Left cardiac atrium (tissue), 4 donors: ENCODE data around the gene HTN3. TPM values are rescaled to one million over a fixed set of nuclear protein-coding genes. Genes with fewer than 3 reads are reported as not detected.
"Not testable (repeated sequence)": the region's sequence is repeated elsewhere in the genome, so short reads cannot be mapped to it uniquely, and the experiment has no call there.

Experiments
- ATAC-seq, 2 donors: fragments of 200-7000 bp; cut with Tn5 transposase; one replicate each; pipeline ENCODE4 v1.9.1; 2020; ENCODE audit warnings: mild to moderate bottlenecking in 2 of 2, moderate library complexity in 2 of 2
- DNase-seq: peaks from one replicate; pipeline ENCODE4 v3.0.0-alpha.2; 2020
- intact Hi-C, 2 donors: fragments of 100-400 bp; cut with DNase I; formaldehyde crosslinking; loops; one replicate each; pipeline versions ENCODE4 v1.14.1 to v1.15.1; 2022 to 2023
- long read RNA-seq: library from polyadenylated mRNA; unstranded; transcript quantifications from one replicate; pipeline ENCODE4 v2.0.0, GENCODE V29; 2021
- total RNA-seq, 2 donors: library from RNA; stranded (reverse); fragmentation: NEBNext Ultra II Directional; extraction: Animal tissue kit (Norgen Biotek cat#: 25700); gene quantifications; one replicate each; pipeline ENCODE4 v1.2.1, GENCODE V29; 2021
- donor health status: DM: no; HTN: yes; CAD: no.
- donor health status: DM: no; HTN: yes; CAD: no; lungs with severe emphysema.
- donor health status: DM: yes; HTN: yes; CAD: no.
- donor health status: Dilated cardiomyopathy.

Gene HTN3
- not detected for total RNA-seq
- long read RNA-seq, result 0 reads

DNA sequence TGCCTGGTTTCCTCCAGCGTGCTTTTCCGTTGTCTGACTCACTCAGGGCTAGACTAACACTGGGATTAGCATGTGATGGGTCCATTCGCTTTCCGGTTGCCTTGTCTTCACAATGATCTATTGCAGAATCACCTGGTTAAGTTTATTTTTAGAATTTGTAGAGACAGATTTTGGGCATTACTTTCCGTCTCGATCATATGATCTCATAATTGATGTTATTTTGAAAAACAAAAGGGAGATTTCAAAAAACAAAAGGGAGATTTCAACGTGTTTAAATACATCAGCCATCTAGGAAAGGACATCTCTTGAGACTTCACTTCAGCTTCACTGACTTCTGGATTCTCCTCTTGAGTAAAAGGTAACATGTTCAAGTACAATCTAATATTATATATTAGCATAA lies at the start of gene HTN3:
Gene HTN3 (plus strand): TSS at position 301 of the 400 bp plus-strand sequence. CDS start 2,282 bp downstream, outside the sequence.
- intact Hi-C loops, ATAC-seq, DNase-seq: not testable (repeated sequence)

DNA sequence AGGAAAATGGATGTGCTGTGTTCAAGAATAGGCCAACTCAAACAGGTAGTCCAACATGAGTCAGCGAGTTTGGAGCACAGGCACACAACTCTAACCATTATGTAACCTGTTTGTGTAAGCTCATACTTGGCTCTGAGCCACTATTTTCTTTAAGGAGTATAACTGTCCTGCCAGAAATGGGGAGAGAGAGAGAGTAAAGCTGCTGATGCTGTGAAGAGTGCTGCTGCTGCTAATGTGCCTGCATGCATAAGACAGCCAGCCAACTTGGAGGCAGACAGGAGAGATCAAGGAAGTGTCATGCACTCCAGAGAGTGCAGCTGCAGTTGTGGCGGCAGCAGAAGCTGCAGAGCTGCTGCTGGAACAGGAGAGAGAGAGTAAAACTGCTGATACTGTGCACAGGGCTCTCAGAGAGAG lies 44.2 kb upstream of the HTN3 start:
- DNase-seq (no peak), ATAC-seq (peak; percentile 19 to 76)
- intact Hi-C loops, result no loop called here

DNA sequence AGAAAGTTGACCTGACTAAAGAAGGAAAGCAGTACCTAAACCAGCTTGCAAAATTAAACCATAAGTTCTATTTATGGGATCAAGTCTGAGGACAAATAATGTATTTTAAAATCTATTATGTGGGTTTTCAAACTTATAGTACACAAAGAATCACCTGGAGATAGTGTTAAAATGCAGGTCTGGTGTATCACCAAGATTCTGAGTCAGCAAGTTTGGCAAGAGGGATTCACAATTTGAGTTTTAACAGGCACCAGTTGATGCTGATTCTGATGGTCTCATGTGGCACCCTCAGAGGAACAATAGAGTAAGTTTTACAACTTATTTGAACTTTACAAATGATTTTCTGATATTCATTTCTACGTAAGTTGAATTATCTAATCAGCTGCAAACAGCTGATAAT lies 41.6 kb upstream of the HTN3 start:
- DNase-seq (no peak), ATAC-seq (no peak)
- intact Hi-C loops, result no loop called here

DNA sequence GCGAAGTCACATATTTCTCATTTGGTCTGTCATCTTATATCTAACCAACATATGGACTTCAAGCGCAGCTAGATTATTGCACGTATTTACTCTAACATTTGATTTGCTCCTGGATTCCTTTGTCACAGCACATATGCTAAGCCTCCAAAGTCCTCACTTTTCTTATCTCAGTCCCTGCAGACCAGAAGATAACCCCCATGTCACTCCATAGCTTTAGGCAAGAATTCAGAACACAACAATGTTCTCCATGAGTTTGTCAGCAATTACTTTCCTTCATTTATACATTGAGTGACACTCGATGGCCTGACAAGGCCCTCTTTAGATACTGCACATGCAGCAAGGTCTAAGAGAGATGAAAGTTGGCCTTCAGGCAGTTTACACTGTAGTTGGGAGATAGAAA lies 37.2 kb upstream of the HTN3 start:
- ATAC-seq (no peak), DNase-seq (no peak)
- intact Hi-C loops, result no loop called here

DNA sequence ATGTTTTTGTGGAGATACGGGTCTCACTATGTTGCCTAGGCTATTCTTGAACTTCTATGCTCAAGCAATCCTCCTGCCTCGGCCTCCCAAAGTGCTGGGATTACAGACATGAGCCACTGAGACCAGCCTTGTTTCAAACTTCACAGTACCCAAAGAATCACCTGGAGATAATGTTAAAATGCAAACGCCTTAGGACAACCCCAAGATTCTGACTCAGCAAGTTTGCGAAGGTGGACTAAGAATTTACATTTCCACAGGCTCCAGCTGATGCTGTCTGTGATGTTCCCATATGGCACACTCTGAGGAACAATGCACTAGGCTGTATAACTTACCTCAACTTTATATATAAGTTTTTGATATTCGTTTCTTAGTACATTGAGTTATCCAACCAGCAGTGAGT lies 33.5 kb upstream of the HTN3 start:
- DNase-seq, result no peak
- no peak for ATAC-seq
- intact Hi-C loops, result no loop called here

DNA sequence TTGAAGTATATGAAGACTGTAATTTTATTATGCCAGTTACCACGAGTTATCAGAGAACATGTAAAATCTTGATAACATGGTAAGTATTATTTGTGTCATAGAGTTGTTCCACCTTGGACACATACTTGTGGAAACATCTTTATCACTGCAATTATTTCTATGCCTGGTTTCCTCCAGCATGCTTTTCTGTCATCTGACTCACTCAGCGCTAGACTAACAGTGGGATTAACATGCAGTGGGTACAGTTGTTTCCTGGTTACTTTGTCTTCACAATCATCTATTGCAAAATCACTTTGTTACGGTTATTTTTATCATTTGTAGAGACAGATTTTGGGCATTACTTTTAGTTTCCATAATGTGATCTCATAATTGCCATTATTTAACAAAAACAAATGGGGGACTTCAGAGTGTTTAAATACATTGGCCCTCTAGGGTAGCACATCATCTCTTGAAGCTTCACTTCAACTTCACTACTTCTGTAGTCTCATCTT lies 32.7 kb upstream of the HTN3 start, which contains the start of gene STATH:
Gene STATH (plus strand): TSS at position 441 of the 491 bp plus-strand sequence. CDS start 2,472 bp downstream, outside the sequence.
- intact Hi-C loops, result no loop called here
- DNase-seq (no peak), ATAC-seq (no peak)

DNA sequence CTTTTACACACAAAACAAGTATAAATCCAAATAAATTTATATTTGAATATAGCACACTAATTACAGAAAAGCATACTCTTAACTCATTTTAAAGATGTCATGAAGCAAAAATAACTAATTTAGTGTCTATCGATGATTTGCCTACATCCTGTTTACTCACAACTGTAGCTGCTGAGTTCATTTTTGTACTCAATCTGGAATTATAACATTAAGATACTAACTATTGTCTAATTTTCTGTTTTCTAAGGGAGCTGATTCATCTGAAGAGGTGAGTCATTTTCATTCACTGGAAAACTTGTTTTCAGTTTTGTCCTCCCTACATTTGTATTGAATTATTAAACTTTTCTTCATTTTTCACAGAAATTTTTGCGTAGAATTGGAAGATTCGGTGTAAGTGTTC lies 28.8 kb upstream of the HTN3 start:
- intact Hi-C loops, result no loop called here
- ATAC-seq, result no peak
- no peak for DNase-seq

DNA sequence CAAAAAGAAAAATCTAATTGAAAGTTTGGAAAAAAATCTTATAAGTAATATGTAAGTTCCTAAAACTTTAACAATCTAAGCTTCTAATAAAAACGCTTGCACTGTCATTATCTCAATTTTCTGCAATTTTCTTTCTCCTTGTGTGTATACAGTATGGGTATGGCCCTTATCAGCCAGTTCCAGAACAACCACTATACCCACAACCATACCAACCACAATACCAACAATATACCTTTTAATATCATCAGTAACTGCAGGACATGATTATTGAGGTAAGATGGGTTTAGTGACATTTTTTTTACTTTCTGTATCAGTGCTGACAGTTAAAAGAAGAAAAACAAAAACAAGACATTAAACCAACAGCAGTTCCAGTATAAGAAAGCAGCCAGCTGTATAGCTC lies 27.5 kb upstream of the HTN3 start:
- DNase-seq, result no peak
- ATAC-seq, result no peak
- intact Hi-C loops, result no loop called here

DNA sequence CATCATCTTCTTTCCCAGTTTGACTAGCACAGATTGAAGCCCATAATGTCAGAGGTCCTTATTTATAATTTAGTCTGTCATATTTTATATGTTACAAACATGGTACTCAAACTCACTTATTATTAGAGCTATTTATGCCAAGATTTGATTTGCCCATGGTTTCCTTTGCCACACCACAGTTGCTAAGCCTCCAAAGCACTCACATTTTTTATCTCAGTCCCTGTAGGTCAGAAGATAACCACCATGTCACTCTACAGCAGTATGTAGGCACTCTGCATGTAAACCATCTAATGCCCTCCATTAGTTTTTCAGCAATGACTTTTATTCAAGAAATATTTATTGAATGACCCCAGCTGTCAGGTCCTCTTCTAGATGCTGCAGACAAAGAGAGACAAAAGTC lies 25.8 kb upstream of the HTN3 start:
- ATAC-seq (no peak), DNase-seq (no peak)
- intact Hi-C loops, result no loop called here

DNA sequence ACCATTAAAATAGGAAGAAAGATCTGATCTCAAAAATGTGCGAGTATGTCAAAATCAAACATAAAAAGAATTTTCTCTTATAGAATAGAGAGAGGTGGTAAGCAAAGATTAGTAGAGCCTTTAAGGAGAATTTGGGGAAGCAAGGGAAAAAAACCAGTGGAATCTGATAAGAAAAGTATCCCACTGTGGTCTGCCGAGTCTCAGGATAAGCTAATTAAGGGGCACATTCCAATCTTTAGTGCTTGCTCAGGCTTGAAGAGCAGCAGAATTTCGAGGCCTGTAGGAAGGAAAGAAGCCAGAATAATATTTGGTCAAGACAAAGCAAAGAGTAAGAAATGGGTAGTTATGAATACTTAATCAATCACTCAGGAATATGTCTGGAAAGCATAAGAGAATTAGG lies 19.5 kb upstream of the HTN3 start:
- DNase-seq, result no peak
- intact Hi-C loops, result no loop called here
- ATAC-seq, result no peak

DNA sequence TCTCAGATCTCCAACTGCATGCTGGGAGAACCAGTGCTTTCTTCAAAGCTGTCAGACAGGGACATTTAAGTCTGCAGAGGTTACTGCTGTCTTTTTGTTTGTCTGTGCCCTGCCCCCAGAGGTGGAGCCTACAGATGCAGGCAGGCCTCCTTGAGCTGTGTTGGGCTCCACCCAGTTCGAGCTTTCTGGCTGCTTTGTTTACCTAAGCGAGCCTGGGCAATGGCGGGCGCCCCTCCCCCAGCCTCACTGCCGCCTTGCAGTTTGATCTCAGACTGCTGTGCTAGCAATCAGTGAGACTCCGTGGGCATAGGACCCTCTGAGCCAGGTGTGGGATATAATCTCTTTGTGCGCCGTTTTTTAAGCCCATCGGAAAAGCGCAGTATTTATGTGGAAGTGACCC lies 9.3 kb upstream of the HTN3 start:
- intact Hi-C loops, DNase-seq, ATAC-seq: not testable (repeated sequence)

DNA sequence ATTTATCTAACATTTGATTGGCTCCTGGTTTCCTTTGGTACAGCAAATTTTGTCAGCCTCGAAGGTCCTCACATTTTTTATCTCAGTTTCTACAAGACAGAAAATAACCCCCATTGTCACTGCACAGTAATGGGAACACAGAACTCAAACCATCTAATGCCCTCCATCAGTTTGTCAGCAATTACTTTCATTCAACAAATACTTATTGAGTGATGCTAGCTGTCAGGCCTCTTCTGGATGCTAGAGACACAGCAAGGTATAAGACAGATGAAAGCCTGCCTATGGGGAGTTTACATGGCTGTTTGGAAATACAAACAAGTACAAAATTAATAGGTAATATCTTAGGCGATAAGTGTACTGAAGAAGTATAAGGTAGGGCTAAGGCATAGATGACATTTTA lies 5.0 kb upstream of the HTN3 start:
- DNase-seq (no peak), ATAC-seq (no peak)
- intact Hi-C loops, result no loop called here

DNA sequence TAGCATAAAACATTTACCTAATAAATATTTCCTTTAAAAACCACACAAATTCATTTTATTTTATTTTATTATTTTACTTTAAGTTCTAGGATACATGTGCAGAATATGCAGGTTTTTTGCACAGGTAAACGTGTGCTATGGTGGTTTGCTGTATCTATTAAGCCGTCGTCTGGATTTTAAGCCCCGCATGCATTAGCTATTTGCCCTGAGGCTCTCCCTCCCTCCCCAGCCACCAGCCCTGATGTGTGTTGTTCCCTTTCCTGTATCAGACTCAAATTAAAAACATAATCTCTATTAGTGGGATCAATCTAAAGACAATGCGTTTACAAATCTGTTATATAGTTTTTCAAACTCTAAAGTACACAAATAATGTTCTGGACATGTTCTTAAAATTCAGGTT lies 1.2 kb upstream of the HTN3 start:
- intact Hi-C loops, result no loop called here
- ATAC-seq, result no peak
- no peak for DNase-seq

DNA sequence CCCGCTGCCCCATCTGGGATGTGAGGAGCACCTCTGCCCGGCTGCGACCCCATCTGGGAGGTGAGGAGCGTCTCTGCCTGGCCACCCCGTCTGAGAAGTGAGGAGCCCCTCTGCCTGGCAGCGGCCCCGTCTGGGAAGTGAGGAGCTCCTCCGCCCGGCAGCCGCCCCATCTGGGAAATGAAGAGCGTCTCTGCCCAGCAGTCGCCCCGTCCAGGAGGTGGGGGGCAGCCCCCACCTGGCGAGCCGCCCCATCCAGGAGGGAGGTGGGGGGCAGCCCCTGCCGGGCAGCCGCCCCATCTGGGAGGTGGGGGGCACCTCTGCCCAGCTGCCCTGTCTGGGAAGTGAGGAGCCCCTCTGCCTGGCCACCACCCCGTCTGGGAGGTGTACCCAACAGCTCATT lies 9.3 kb downstream of the HTN3 start:
- ATAC-seq, intact Hi-C loops, DNase-seq: not testable (repeated sequence)

DNA sequence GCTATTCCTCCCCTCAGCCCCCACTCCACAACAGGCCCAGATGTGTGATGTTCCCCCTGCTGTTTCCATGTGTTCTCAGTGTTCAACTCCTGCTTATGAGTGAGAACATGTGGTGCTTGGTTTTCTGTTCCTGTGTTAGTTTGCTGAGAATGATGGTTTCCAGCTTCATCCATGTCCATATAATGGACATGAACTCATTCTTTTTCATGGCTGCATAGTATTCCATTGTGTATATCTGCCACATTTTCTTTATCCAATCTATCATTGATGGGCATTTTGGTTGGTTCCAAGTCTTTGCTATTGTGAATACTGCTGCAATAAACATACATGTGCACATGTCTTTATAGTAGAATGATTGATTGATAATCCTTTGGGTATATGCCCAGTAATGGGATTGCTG lies 11.7 kb downstream of the HTN3 start:
- intact Hi-C loops, result not testable (repeated sequence)

DNA sequence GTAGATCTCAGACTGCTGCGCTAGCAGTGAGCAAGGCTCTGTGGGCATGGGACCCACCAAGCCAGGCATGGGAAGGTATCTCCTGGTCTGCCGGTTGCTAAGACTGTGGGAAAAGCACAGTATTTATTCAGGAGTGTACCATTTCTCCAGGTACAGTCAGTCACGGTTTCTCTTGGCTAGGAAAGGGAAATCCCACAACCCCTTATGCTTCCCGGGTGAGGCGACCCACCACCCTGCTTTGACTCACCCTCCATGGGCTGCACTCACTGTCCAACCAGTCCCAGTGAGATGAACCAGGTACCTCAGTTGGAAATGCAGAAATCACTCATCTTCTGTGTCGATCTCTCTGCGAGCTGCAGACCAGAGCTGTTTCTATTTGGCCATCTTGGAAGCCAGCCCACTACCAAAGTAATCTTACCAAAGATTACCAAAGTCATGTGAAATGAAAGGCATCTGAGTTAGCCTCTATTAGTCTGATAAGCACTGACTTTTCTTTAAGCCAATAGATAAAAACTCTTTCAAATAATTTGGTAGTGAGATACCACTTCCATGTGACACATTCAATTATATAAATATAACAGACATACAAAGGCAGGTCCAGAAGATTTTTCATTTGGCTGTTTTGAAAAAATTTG lies 13.5 kb downstream of the HTN3 start:
- intact Hi-C loops, result no loop called here
- ATAC-seq, result no peak
- DNase-seq, result no peak

More for the DNA sequence above, 11.7 kb downstream of the HTN3 start:
- DNase-seq, ATAC-seq: not testable (repeated sequence)

DNA sequence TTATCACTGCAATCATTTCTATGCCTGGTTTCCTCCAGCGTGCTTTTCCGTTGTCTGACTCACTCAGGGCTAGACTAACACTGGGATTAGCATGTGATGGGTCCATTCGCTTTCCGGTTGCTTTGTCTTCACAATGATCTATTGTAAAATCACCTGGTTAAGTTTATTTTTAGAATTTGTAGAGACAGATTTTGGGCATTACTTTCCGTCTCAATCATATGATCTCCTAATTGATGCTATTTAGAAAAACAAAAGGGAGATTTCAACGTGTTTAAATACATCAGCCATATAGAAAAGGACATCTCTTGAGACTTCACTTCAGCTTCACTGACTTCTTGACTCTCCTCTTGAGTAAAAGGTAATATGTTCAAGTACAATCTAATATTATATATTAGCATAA lies 21.9 kb downstream of the HTN3 start, which contains the start of gene HTN1:
Gene HTN1 (plus strand): TSS at position 301 of the 400 bp plus-strand sequence. CDS start 2,639 bp downstream, outside the sequence.
- DNase-seq, ATAC-seq, intact Hi-C loops: not testable (repeated sequence)

DNA sequence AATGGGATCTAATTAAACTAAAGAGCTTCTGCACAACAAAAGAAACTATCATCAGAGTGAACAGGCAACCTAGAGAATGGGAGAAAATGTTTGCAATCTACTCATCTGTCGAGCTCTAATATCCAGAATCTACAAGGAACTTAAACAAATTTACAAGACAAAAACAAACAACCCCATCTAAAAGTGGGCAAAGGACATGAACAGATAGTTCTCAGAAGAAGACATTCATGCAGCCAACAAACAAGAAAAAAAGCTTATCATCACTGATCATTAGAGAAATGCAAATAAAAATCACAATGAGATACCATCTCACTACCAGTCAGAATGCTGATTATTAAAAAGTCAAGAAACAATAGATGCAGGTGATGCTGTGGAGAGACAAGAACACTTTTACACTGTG lies 28.3 kb downstream of the HTN3 start:
- DNase-seq, intact Hi-C loops, ATAC-seq: not testable (repeated sequence)

DNA sequence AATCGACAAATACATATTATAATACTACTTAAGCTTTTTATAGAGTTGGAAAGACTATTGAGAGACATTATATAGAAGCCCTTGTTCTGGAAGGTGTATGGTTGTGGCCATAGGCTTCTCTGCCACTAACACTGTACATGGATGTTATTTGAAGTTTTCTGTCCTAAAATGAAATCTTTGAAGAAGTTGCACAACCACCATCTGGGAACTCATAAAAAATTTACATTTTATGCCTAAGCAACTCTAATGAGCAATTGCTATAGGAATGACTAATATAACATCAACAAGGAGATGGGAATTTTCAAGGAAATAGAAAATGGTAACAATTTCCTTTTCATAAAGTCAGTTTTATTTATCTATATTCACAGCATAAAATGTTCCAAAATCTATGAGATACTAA lies 29.4 kb downstream of the HTN3 start:
- DNase-seq (no peak), ATAC-seq (no peak)
- intact Hi-C loops, result no loop called here

DNA sequence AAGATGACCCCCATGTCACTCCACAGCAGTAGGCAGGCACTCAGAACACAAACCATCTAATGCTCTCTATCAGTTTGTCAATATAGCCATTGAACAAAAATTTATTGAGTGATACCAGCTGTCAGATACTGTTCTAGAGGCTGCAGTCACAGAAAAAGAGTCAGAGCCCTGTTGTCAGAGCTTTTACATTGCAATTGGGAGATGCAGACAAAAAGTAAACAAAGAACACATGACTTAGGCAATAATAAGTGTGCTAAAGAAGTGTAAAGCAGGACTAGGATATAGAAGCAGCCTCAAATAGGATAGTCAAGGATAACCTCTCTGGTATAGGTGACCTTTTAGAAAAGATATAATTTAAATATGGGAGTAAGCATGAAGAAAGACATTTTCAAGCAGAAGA lies 30.9 kb downstream of the HTN3 start:
- no peak for ATAC-seq

DNA sequence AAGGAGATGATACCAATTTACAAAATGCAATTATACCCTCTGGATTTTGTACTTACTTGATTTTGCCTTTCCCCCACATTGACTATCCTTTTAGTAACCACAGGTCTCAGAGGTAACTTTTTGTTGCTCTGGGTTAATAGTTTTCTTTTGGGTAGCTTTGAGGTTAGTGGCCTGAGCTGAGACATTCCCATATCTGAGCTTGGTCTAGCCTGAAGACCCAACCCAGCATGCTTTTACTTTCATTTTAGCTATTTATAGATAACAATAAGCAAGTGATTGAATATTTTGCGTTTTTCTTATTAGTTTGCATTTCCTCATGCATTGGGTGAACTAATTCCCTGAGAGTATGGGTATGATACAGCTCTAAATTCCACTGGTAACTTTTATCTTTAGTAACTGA lies 33.7 kb downstream of the HTN3 start:
- intact Hi-C loops, result no loop called here

More for the DNA sequence above, 30.9 kb downstream of the HTN3 start:
- no peak for DNase-seq
- intact Hi-C loops, result no loop called here

More for the DNA sequence above, 33.7 kb downstream of the HTN3 start:
- DNase-seq (no peak), ATAC-seq (no peak)
